Natural killer cell treated with Interleukin-12 subunit alpha and Interleukin-12 subunit beta and Interleukin-15 and Interleukin-18, amount 100 ng/mL, for 72 hours (primary cell): Measurements from ENCODE around the gene ATL2. TPM values are rescaled to one million over a fixed set of nuclear protein-coding genes. Genes with fewer than 3 reads are reported as not detected.
A peak's percentile ranks its signal among the peaks of the same experiment; 100 is the strongest.
"Not testable (repeated sequence)": the region's sequence is repeated elsewhere in the genome, so short reads cannot be mapped to it uniquely, and the experiment has no call there.

Experiments used
- ATAC-seq, 2 donors: fragments of 150-1000 bp; cut with Tn5 transposase in 1 of 2; sonication (Bioruptor Pico), chemical (Tn5 transposase) in 1 of 2; 2 replicates each; pipeline ENCODE4 v1.10.0; 2021
- DNase-seq: peaks from one replicate; pipeline ENCODE4 v3.0.0; 2022; ENCODE audit warnings: low spot score
- H3K27ac Mint-ChIP-seq, 2 donors: 1 replicate in 1 of 2; 2 replicates in 1 of 2; pipeline ENCODE4 v1.8.0; 2022; ENCODE audit warnings: mixed read lengths in 2 of 2, mild to moderate bottlenecking in 1 of 2, moderate library complexity in 1 of 2
- H3K27me3 Mint-ChIP-seq, 2 donors: 1 replicate in 1 of 2; 2 replicates in 1 of 2; pipeline ENCODE4 v1.8.0; 2022; ENCODE audit warnings: mixed read lengths in 2 of 2
- H3K36me3 Mint-ChIP-seq: one replicate; pipeline ENCODE4 v1.8.0; 2022; ENCODE audit warnings: mixed read lengths
- H3K4me1 Mint-ChIP-seq, 2 donors: 1 replicate in 1 of 2; 2 replicates in 1 of 2; pipeline ENCODE4 v1.8.0; 2022; ENCODE audit warnings: low read depth in 2 of 2, mixed read lengths in 2 of 2, mild to moderate bottlenecking in 1 of 2
- H3K4me3 Mint-ChIP-seq: one replicate; pipeline ENCODE4 v1.8.0; 2022; ENCODE audit warnings: mixed read lengths
- H3K9me3 Mint-ChIP-seq: 2 replicates; pipeline ENCODE4 v1.8.0; 2022; ENCODE audit warnings: mixed read lengths
- total RNA-seq, 2 donors: library from RNA; stranded (reverse); gene quantifications; one replicate each; pipeline ENCODE4 v1.2.3, GENCODE V29; 2022

The ATL2 gene
- total RNA-seq, 2 donors from 2014 or later = 53.1 to 69.8 TPM

GRCh38 chr2:38294597-38294996 is 82.5 kb downstream of the ATL2 start:
- peaks cover 15% of the 10 kb centered on the region for H3K36me3 Mint-ChIP-seq
- peaks cover 4 to 9% of the 10 kb centered on the region in 2 donors for H3K27me3 Mint-ChIP-seq
- ATAC-seq = no peak

GRCh38 chr2:38293152-38293865 is 83.8 kb downstream of the ATL2 start:
- Mint-ChIP-seq H3K36me3 (peaks cover 12% of the 10 kb centered on the region), H3K4me1 (no peaks in the 10 kb centered on the region), H3K9me3 (no peaks in the 10 kb centered on the region), H3K27ac (no peak overlapping the region), H3K4me3 (no peak overlapping the region), H3K27me3 (peaks cover 10 to 19% of the 10 kb centered on the region in 2 donors)
- ATAC-seq (no peak), DNase-seq (no peak)

More at GRCh38 chr2:38294597-38294996, 82.5 kb downstream of the ATL2 start:
- no peaks in the 10 kb centered on the region for H3K9me3 Mint-ChIP-seq
- H3K4me1 Mint-ChIP-seq = no peaks in the 10 kb centered on the region
- no peak overlapping the region for H3K4me3 Mint-ChIP-seq
- DNase-seq = no peak
- no peak overlapping the region for H3K27ac Mint-ChIP-seq

- H3K27ac Mint-ChIP-seq = no peak overlapping the region
- peaks cover 23 to 40% of the 10 kb centered on the region in 2 donors for H3K27me3 Mint-ChIP-seq
- DNase-seq (no peak), ATAC-seq (no peak)
- H3K4me1 Mint-ChIP-seq = no peaks in the 10 kb centered on the region
- no peaks in the 10 kb centered on the region for H3K36me3 Mint-ChIP-seq
- no peak overlapping the region for H3K4me3 Mint-ChIP-seq
- H3K9me3 Mint-ChIP-seq = no peaks in the 10 kb centered on the region
Observed at GRCh38 chr2:38290332-38290731, 86.7 kb downstream of the ATL2 start.

- DNase-seq = no peak
Observed at GRCh38 chr2:38284971-38285370, 92.1 kb downstream of the ATL2 start.

GRCh38 chr2:38281095-38281742 is 95.9 kb downstream of the ATL2 start:
- DNase-seq = no peak
- peaks cover 5 to 6% of the 10 kb centered on the region in 2 donors for H3K4me1 Mint-ChIP-seq
- H3K27me3 Mint-ChIP-seq = peaks cover 14 to 18% of the 10 kb centered on the region in 2 donors
- H3K4me3 Mint-ChIP-seq = no peak overlapping the region
- ATAC-seq = no peak
- H3K36me3 Mint-ChIP-seq = no peaks in the 10 kb centered on the region
- H3K9me3 Mint-ChIP-seq = no peaks in the 10 kb centered on the region
- no peak overlapping the region for H3K27ac Mint-ChIP-seq

More at GRCh38 chr2:38284971-38285370, 92.1 kb downstream of the ATL2 start:
- Mint-ChIP-seq H3K27me3 (peaks cover 30 to 49% of the 10 kb centered on the region in 2 donors), H3K9me3 (no peaks in the 10 kb centered on the region), H3K27ac (no peak overlapping the region), H3K4me3 (no peak overlapping the region), H3K4me1 (no peaks in the 10 kb centered on the region), H3K36me3 (no peaks in the 10 kb centered on the region)
- no peak for ATAC-seq

GRCh38 chr2:38279201-38279600 is 97.9 kb downstream of the ATL2 start:
- Mint-ChIP-seq H3K27me3 (peaks cover 14 to 26% of the 10 kb centered on the region in 2 donors), H3K4me1 (peaks cover 6 to 8% of the 10 kb centered on the region in 2 donors)

GRCh38 chr2:38278117-38278438 is 99.0 kb downstream of the ATL2 start:
- H3K36me3 Mint-ChIP-seq, H3K4me1 Mint-ChIP-seq, DNase-seq, H3K27ac Mint-ChIP-seq, ATAC-seq, H3K9me3 Mint-ChIP-seq, H3K4me3 Mint-ChIP-seq: not testable (repeated sequence)
- H3K27me3 Mint-ChIP-seq = peaks cover 8 to 20% of the 10 kb centered on the region in 2 donors

More at GRCh38 chr2:38279201-38279600, 97.9 kb downstream of the ATL2 start:
- ATAC-seq (no peak), DNase-seq (no peak)
- H3K27ac Mint-ChIP-seq = no peak overlapping the region
- H3K36me3 Mint-ChIP-seq = no peaks in the 10 kb centered on the region
- H3K9me3 Mint-ChIP-seq = no peaks in the 10 kb centered on the region
- no peak overlapping the region for H3K4me3 Mint-ChIP-seq

- peak in 1 of 2 donors; percentile 38 for ATAC-seq
Observed at GRCh38 chr2:38277245-38278116, 99.6 kb downstream of the ATL2 start.

GRCh38 chr2:38274286-38275276 is 102.5 kb downstream of the ATL2 start:
- peak in 1 of 2 donors; percentile 66 for ATAC-seq
- Mint-ChIP-seq H3K36me3 (no peaks in the 10 kb centered on the region), H3K9me3 (no peaks in the 10 kb centered on the region), H3K27ac (no peak overlapping the region), H3K4me3 (no peak overlapping the region), H3K27me3 (peaks cover 12 to 22% of the 10 kb centered on the region in 2 donors), H3K4me1 (peaks cover 6 to 8% of the 10 kb centered on the region in 2 donors)
- DNase-seq = no peak

More at GRCh38 chr2:38277245-38278116, 99.6 kb downstream of the ATL2 start:
- H3K27me3 Mint-ChIP-seq = peaks cover 9 to 22% of the 10 kb centered on the region in 2 donors
- no peak overlapping the region for H3K27ac Mint-ChIP-seq
- no peak overlapping the region for H3K4me3 Mint-ChIP-seq
- H3K4me1 Mint-ChIP-seq = peaks cover 6 to 8% of the 10 kb centered on the region in 2 donors
- no peak for DNase-seq
- H3K9me3 Mint-ChIP-seq = no peaks in the 10 kb centered on the region
- no peaks in the 10 kb centered on the region for H3K36me3 Mint-ChIP-seq

GRCh38 chr2:38271697-38272096 is 105.4 kb downstream of the ATL2 start:
- Mint-ChIP-seq H3K27me3 (peaks cover 9 to 22% of the 10 kb centered on the region in 2 donors), H3K27ac (no peak overlapping the region), H3K36me3 (peaks cover 4% of the 10 kb centered on the region), H3K4me3 (no peak overlapping the region), H3K4me1 (peaks cover under 1 to 9% of the 10 kb centered on the region in 2 donors), H3K9me3 (no peaks in the 10 kb centered on the region)
- ATAC-seq (no peak), DNase-seq (no peak)

GRCh38 chr2:38269421-38269820 is 107.7 kb downstream of the ATL2 start:
- no peak overlapping the region for H3K4me3 Mint-ChIP-seq
- no peaks in the 10 kb centered on the region for H3K9me3 Mint-ChIP-seq
- H3K27ac Mint-ChIP-seq = no peak overlapping the region
- H3K27me3 Mint-ChIP-seq = peaks cover 7 to 9% of the 10 kb centered on the region in 2 donors
- ATAC-seq = no peak
- peaks cover 5 to 12% of the 10 kb centered on the region in 2 donors for H3K4me1 Mint-ChIP-seq
- H3K36me3 Mint-ChIP-seq = peaks cover 4% of the 10 kb centered on the region
- no peak for DNase-seq

GRCh38 chr2:38268691-38269327 is 108.3 kb downstream of the ATL2 start:
- Mint-ChIP-seq H3K4me3 (no peak overlapping the region), H3K27ac (peak overlapping the region in 1 of 2 donors; percentile 53), H3K9me3 (no peaks in the 10 kb centered on the region), H3K36me3 (peaks cover 4% of the 10 kb centered on the region), H3K4me1 (peaks cover 5 to 12% of the 10 kb centered on the region in 2 donors), H3K27me3 (peaks cover 7 to 8% of the 10 kb centered on the region in 2 donors)
- no peak for DNase-seq
- no peak for ATAC-seq
